ENCODE results near the gene CFAP100. TPM values are rescaled to one million over a fixed set of nuclear protein-coding genes. Genes with fewer than 3 reads are reported as not detected.

CFAP100 gene
- total RNA-seq, 4 donors from 2014 or later = 6.1 TPM; not detected in 3

DNA sequence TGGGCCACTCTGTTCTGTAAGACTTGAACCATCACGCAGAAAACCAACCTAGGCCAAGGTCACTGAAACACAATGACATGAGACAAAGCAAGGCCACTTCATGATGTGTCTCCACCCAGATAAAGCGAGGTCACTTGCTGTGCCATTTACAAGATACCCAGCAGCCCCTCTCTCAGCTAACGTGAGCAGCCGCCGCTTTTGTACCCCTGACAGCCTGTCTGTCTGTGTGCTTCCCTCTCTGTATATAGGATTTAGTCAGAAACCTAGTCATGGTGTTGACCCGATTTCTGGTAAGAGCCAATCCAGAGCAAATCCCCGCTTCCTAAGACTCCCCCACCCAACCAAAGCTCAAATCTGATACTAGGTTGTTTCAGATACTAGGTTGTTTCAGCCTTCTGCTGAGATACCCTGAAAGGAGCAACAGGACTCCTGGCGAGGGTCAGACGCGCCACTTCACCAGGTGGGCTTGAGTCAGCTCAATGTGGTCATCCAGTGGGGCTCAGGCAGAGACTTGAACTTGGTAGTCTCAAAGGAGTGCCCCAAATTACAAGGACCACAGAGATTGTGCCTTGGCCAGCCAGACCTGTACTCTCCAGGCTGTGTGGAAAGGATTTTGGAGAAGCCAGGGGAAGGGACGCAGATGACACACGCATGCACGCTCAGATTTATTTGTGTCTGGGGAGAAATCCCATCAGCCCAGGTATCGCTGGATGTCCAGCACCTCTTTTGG, 84.0 kb downstream of the CFAP100 start:
- 93 to 95% methylated on average over 14 of the region's 14 CpGs for WGBS, 2 donors
- no peak for TF ChIP-seq EP300 (IDR thresholded peaks at IDR 0.05)
- no peak for TF ChIP-seq POLR2A (IDR thresholded peaks at IDR 0.05)
- no peak for TF ChIP-seq CTCF (IDR thresholded peaks at IDR 0.05)
- no peaks in the 10 kb centered on the region for H3K36me3 ChIP-seq
- H3K9me3 ChIP-seq = no peaks in the 10 kb centered on the region
- H3K27me3 ChIP-seq = no peaks in the 10 kb centered on the region
- H3K4me3 ChIP-seq = no peak overlapping the region
- H3K27ac ChIP-seq = no peak overlapping the region
- DNase-seq (ENCODE audit: low spot score in 2 of 2) = no peak
- peaks cover 0 to 21% (median 14%) of the 10 kb centered on the region in 4 donors for H3K4me1 ChIP-seq

DNA sequence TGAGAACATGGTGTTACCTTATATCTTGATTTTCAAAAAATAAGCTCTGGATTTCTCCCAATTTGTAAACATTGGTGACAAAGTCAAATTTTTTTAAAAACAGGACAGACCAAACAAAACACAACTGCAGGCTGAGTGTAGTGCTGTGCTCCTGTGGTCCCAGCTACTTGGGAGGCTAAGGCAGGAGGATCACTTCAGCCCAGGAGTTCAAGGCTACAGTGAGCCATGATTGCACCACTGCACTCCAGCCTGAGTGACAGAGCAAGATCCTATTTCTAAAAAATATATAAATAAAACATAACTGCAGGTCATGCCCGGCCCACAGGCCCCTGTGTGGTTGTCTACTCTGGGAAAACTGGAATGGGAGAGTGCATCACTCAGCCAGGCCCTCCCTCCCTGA, 84.9 kb downstream of the CFAP100 start:
- Histone ChIP-seq H3K36me3 (no peaks in the 10 kb centered on the region), H3K27me3 (no peaks in the 10 kb centered on the region), H3K9me3 (no peaks in the 10 kb centered on the region), H3K4me1 (peaks cover 0 to 12% (median 5%) of the 10 kb centered on the region in 4 donors), H3K4me3 (no peak overlapping the region), H3K27ac (no peak overlapping the region)
- WGBS, 2 donors = 80 to 83% methylated on average over 1 of the region's 1 CpG
- TF ChIP-seq CTCF (IDR thresholded peaks at IDR 0.05) = no peak
- TF ChIP-seq POLR2A (IDR thresholded peaks at IDR 0.05) = no peak
- no peak for TF ChIP-seq EP300 (IDR thresholded peaks at IDR 0.05)
- no peak for DNase-seq (ENCODE audit: low spot score in 2 of 2)

- DNase-seq (ENCODE audit: low spot score in 2 of 2) = no peak
- 80 to 92% methylated on average over 5 of the region's 5 CpGs for WGBS, 2 donors
Measured at GRCh38 chr3:126480206-126480605, 85.5 kb downstream of the CFAP100 start.

GRCh38 chr3:126480861-126481260, 86.2 kb downstream of the CFAP100 start:
- TF ChIP-seq CTCF (IDR thresholded peaks at IDR 0.05) = no peak
- no peak for TF ChIP-seq EP300 (IDR thresholded peaks at IDR 0.05)
- no peak for TF ChIP-seq POLR2A (IDR thresholded peaks at IDR 0.05)
- H3K27me3 ChIP-seq = no peaks in the 10 kb centered on the region
- H3K4me3 ChIP-seq = no peak overlapping the region
- peaks cover 0 to 9% (median 3%) of the 10 kb centered on the region in 4 donors for H3K4me1 ChIP-seq
- WGBS, 2 donors = 65 to 75% methylated on average over 8 of the region's 8 CpGs
- H3K36me3 ChIP-seq = no peaks in the 10 kb centered on the region
- H3K27ac ChIP-seq = no peak overlapping the region
- H3K9me3 ChIP-seq = no peaks in the 10 kb centered on the region
- DNase-seq (ENCODE audit: low spot score in 2 of 2) = no peak

More at GRCh38 chr3:126480206-126480605, 85.5 kb downstream of the CFAP100 start:
- TF ChIP-seq CTCF (IDR thresholded peaks at IDR 0.05) (no peak), POLR2A (IDR thresholded peaks at IDR 0.05) (no peak), EP300 (IDR thresholded peaks at IDR 0.05) (no peak)
- H3K27ac ChIP-seq = no peak overlapping the region
- H3K4me1 ChIP-seq = peaks cover 0 to 9% (median 3%) of the 10 kb centered on the region in 4 donors
- no peaks in the 10 kb centered on the region for H3K9me3 ChIP-seq
- H3K36me3 ChIP-seq = no peaks in the 10 kb centered on the region
- no peak overlapping the region for H3K4me3 ChIP-seq
- H3K27me3 ChIP-seq = no peaks in the 10 kb centered on the region

DNA sequence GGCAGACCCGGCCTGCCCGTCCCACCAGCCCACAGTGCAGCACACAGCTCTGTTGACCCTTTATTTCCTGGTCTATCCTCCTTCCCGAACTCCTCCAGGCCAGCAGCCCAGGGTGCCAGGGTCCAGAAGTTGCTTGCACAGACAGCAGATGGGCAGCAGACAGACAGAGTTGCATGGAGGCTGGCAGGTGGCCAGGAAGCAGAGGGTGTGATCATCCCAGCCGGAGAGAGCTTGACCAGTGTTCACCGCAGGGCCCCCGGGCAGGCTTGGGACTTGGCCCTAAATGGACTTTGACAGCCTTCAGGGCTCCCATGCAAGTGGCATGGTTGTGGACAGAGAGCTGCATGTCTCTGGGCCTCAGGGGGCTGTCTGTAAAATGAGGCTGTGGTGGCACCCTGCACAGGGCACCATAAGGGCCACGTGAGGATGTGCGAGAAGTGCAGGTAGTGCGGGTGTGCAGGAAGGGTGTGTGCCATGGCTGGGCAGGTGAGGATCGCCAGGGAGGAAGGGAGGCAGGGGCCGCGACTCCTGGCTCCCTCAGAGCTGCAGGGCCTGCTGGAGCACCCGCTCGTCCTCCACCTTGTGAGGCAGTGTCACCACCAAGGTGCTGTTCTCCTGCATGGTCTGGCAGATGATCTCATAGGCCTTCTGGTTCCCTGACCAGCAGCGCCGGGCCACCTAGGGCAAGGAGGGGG, 87.2 kb downstream of the CFAP100 start:
- Histone ChIP-seq H3K4me3 (no peak overlapping the region), H3K27ac (no peak overlapping the region), H3K4me1 (peaks cover 0 to 3% (median 0%) of the 10 kb centered on the region in 4 donors), H3K9me3 (no peaks in the 10 kb centered on the region), H3K27me3 (no peaks in the 10 kb centered on the region), H3K36me3 (no peaks in the 10 kb centered on the region)
- WGBS, 2 donors = 68 to 70% methylated on average over 14 to 16 of the region's 16 CpGs
- peak; percentile 25 to 41 for DNase-seq (ENCODE audit: low spot score in 2 of 2)
- TF ChIP-seq EP300 (IDR thresholded peaks at IDR 0.05) = no peak
- TF ChIP-seq CTCF (IDR thresholded peaks at IDR 0.05) = no peak
- no peak for TF ChIP-seq POLR2A (IDR thresholded peaks at IDR 0.05)

Measured in tibial nerve (tissue), 4 donors.